AG04450 (cell line): ENCODE data around the gene KCNJ18. TPM values are rescaled to one million over a fixed set of nuclear protein-coding genes. Genes with fewer than 3 reads are reported as not detected.
"Not testable (repeated sequence)": the region's sequence is repeated elsewhere in the genome, so short reads cannot be mapped to it uniquely, and the experiment has no call there.

Experiments used
- CTCF ChIA-PET: fragments of 300-600, 350-600 bp; formaldehyde crosslinking; extraction: SDS; loops from one replicate; lab custom pipeline; 2022; ENCODE audit warnings: antibody characterized with exemption, inconsistent platforms; lab: Charles Lee
- POLR2A ChIA-PET: fragments of 350-600 bp; formaldehyde crosslinking; extraction: SDS; loops from one replicate; lab custom pipeline; 2021; ENCODE audit warnings: antibody characterized with exemption, inconsistent platforms; lab: Yijun Ruan, JAX
- DNase-seq: peaks from one replicate; pipeline ENCODE4 v3.0.0-alpha.2; 2011; ENCODE audit warnings: low read depth, low spot score
- H3K27ac ChIP-seq: one replicate; pipeline ENCODE4 v1.5.1; 2012; ENCODE audit warnings: low read depth, low read length, control low read depth
- H3K27me3 ChIP-seq: one replicate; pipeline ENCODE4 v1.6.0; 2012; ENCODE audit warnings: low read length; ENCODE audit not compliant: control insufficient read depth, insufficient read depth
- H3K4me3 ChIP-seq: 2 replicates; pipeline ENCODE4 v1.5.1; 2011; ENCODE audit warnings: mild to moderate bottlenecking, low read depth, low read length, control low read depth
- H3K9me3 ChIP-seq: 2 replicates; pipeline ENCODE4 v1.5.1; 2012; ENCODE audit warnings: low read length; ENCODE audit not compliant: control insufficient read depth, insufficient read depth
- polyA minus RNA-seq: library from RNA; depleted of rRNA, polyadenylated mRNA; stranded (reverse); fragments of >200 nt; gene quantifications from 2 replicates; pipeline ENCODE4 v1.2.3, GENCODE V29; 2011; rRNA and poly(A)+ RNA removed
- polyA plus RNA-seq: library from polyadenylated mRNA; depleted of rRNA; stranded (reverse); fragments of >200 nt; gene quantifications from 2 replicates; pipeline ENCODE4 v1.2.3, GENCODE V29; 2011; rRNA removed

KCNJ18 gene
- polyA plus RNA-seq = not detected in 2 replicates
- polyA minus RNA-seq = not detected in 2 replicates

GRCh38 chr17:21691883-21692703, at the start of gene KCNJ18:
KCNJ18 (plus strand) TSS chr17:21692523; CDS start chr17:21702787, 10,264 bp downstream.
- CTCF ChIA-PET, H3K27ac ChIP-seq, POLR2A ChIA-PET, H3K4me3 ChIP-seq, DNase-seq, H3K27me3 ChIP-seq: not testable (repeated sequence)
- H3K9me3 ChIP-seq = peaks cover 69% of the 10 kb centered on the region

- H3K4me3 ChIP-seq, H3K27me3 ChIP-seq, CTCF ChIA-PET, H3K9me3 ChIP-seq, POLR2A ChIA-PET, H3K27ac ChIP-seq, DNase-seq: not testable (repeated sequence)
Observed at GRCh38 chr17:21648125-21648524, 44.2 kb upstream of the KCNJ18 start.

GRCh38 chr17:21650043-21650442, 42.3 kb upstream of the KCNJ18 start:
- DNase-seq, H3K27ac ChIP-seq, POLR2A ChIA-PET, H3K27me3 ChIP-seq, H3K4me3 ChIP-seq, CTCF ChIA-PET, H3K9me3 ChIP-seq: not testable (repeated sequence)

GRCh38 chr17:21652049-21652448, 40.3 kb upstream of the KCNJ18 start:
- H3K27me3 ChIP-seq, CTCF ChIA-PET: not testable (repeated sequence)
- H3K9me3 ChIP-seq = peaks cover 15% of the 10 kb centered on the region

GRCh38 chr17:21653211-21653610, 39.1 kb upstream of the KCNJ18 start:
- POLR2A ChIA-PET, H3K27me3 ChIP-seq, DNase-seq: not testable (repeated sequence)

More at GRCh38 chr17:21652049-21652448, 40.3 kb upstream of the KCNJ18 start:
- POLR2A ChIA-PET, DNase-seq, H3K4me3 ChIP-seq, H3K27ac ChIP-seq: not testable (repeated sequence)

GRCh38 chr17:21656518-21657309, 35.6 kb upstream of the KCNJ18 start:
- DNase-seq, H3K4me3 ChIP-seq, POLR2A ChIA-PET, H3K27ac ChIP-seq, H3K27me3 ChIP-seq, CTCF ChIA-PET: not testable (repeated sequence)
- H3K9me3 ChIP-seq = peaks cover 18% of the 10 kb centered on the region

More at GRCh38 chr17:21653211-21653610, 39.1 kb upstream of the KCNJ18 start:
- CTCF ChIA-PET, H3K4me3 ChIP-seq, H3K27ac ChIP-seq: not testable (repeated sequence)
- H3K9me3 ChIP-seq = peaks cover 16% of the 10 kb centered on the region

GRCh38 chr17:21659635-21660034, 32.7 kb upstream of the KCNJ18 start:
- peaks cover 22% of the 10 kb centered on the region for H3K9me3 ChIP-seq
- H3K4me3 ChIP-seq, CTCF ChIA-PET, H3K27me3 ChIP-seq, POLR2A ChIA-PET, DNase-seq, H3K27ac ChIP-seq: not testable (repeated sequence)

- DNase-seq, CTCF ChIA-PET, POLR2A ChIA-PET: not testable (repeated sequence)
Observed at GRCh38 chr17:21661455-21661854, 30.9 kb upstream of the KCNJ18 start.

GRCh38 chr17:21663166-21663565, 29.2 kb upstream of the KCNJ18 start:
- H3K4me3 ChIP-seq, H3K27me3 ChIP-seq, CTCF ChIA-PET, DNase-seq, POLR2A ChIA-PET, H3K27ac ChIP-seq: not testable (repeated sequence)
- H3K9me3 ChIP-seq = peaks cover 31% of the 10 kb centered on the region

More at GRCh38 chr17:21661455-21661854, 30.9 kb upstream of the KCNJ18 start:
- peaks cover 28% of the 10 kb centered on the region for H3K9me3 ChIP-seq
- H3K27ac ChIP-seq, H3K27me3 ChIP-seq, H3K4me3 ChIP-seq: not testable (repeated sequence)

GRCh38 chr17:21663614-21664474, 28.5 kb upstream of the KCNJ18 start:
- DNase-seq, POLR2A ChIA-PET, H3K27ac ChIP-seq, H3K27me3 ChIP-seq, H3K4me3 ChIP-seq, CTCF ChIA-PET: not testable (repeated sequence)
- H3K9me3 ChIP-seq = peaks cover 35% of the 10 kb centered on the region

GRCh38 chr17:21665171-21665570, 27.2 kb upstream of the KCNJ18 start:
- H3K9me3 ChIP-seq = peaks cover 46% of the 10 kb centered on the region
- CTCF ChIA-PET, DNase-seq, H3K4me3 ChIP-seq, POLR2A ChIA-PET, H3K27ac ChIP-seq, H3K27me3 ChIP-seq: not testable (repeated sequence)
